Endodermal cell (in vitro differentiated cells): ENCODE measurements around the gene GRIP2. TPM values are rescaled to one million over a fixed set of nuclear protein-coding genes. Genes with fewer than 3 reads are reported as not detected.
A peak's percentile ranks its signal among the peaks of the same experiment; 100 is the strongest.

ENCODE experiments used
- DNase-seq: peaks from one replicate; pipeline ENCODE4 v3.0.0-alpha.2; 2017
- H3K27ac ChIP-seq: 2 replicates; pipeline ENCODE4 v1.5.1; 2013; ENCODE audit warnings: mild to moderate bottlenecking, low read depth, low read length, moderate library complexity
- H3K27me3 ChIP-seq: 2 replicates; pipeline ENCODE4 v1.6.1; 2013; ENCODE audit warnings: mild to moderate bottlenecking, low read length, moderate library complexity; ENCODE audit not compliant: insufficient read depth, control insufficient read depth, poor library complexity, severe bottlenecking
- H3K36me3 ChIP-seq: 2 replicates; pipeline ENCODE4 v1.7.0; 2013; ENCODE audit warnings: mild to moderate bottlenecking, low read length, moderate library complexity; ENCODE audit not compliant: control insufficient read depth, insufficient read depth
- H3K4me1 ChIP-seq: one replicate; pipeline ENCODE4 v1.7.0; 2013; ENCODE audit warnings: low read length; ENCODE audit not compliant: control insufficient read depth, insufficient read depth
- H3K4me3 ChIP-seq: 2 replicates; pipeline ENCODE4 v1.5.1; 2013; ENCODE audit warnings: mild to moderate bottlenecking, low read length, moderate library complexity
- H3K9ac ChIP-seq: 2 replicates; pipeline ENCODE4 v1.6.1; 2013; ENCODE audit warnings: mild to moderate bottlenecking, low read length, moderate library complexity; ENCODE audit not compliant: poor library complexity, severe bottlenecking; ENCODE audit errors: extremely low read depth
- H3K9me3 ChIP-seq: 2 replicates; pipeline ENCODE4 v1.6.1; 2013; ENCODE audit warnings: mild to moderate bottlenecking, low read length, moderate library complexity; ENCODE audit not compliant: control insufficient read depth
- H3K27ac Mint-ChIP-seq: 2 replicates; pipeline ENCODE4 v1.8.0; 2020; ENCODE audit warnings: mixed read lengths
- H3K27me3 Mint-ChIP-seq: 2 replicates; pipeline ENCODE4 v1.8.0; 2021; ENCODE audit warnings: mild to moderate bottlenecking, mixed read lengths; ENCODE audit not compliant: insufficient read depth
- H3K36me3 Mint-ChIP-seq: 2 replicates; pipeline ENCODE4 v1.8.0; 2020; ENCODE audit warnings: low read depth, mixed read lengths
- H3K4me1 Mint-ChIP-seq: 2 replicates; pipeline ENCODE4 v1.8.0; 2020; ENCODE audit warnings: mixed read lengths
- H3K4me3 Mint-ChIP-seq: 2 replicates; pipeline ENCODE4 v1.8.0; 2020; ENCODE audit warnings: mild to moderate bottlenecking, moderate library complexity, mixed read lengths
- H3K9me3 Mint-ChIP-seq: 2 replicates; pipeline ENCODE4 v1.8.0; 2020; ENCODE audit warnings: mild to moderate bottlenecking, mixed read lengths
- CTCF ChIP-seq: fragments of 200-600 bp; sonication (generic); conservative IDR thresholded peaks from 2 replicates; pipeline ENCODE4 v1.5.0; 2021; ENCODE audit warnings: antibody characterized with exemption, mild to moderate bottlenecking
- WGBS, 2 experiments: methylation state at CpG; one replicate each; pipeline versions ENCODE4 v1.1.5 to v1.1.7; 2013; ENCODE audit warnings: missing lambda C conversion rate in 2 of 2, mixed read lengths in 1 of 2; ENCODE audit not compliant: insufficient coverage in 1 of 2, insufficient read length in 1 of 2; 5-methylcytosine and 5-hydroxymethylcytosine counted together
- total RNA-seq, 2 donors: library from RNA; stranded (reverse); fragmentation: NEBNext Ultra II Directional in 1 of 2; extraction: Animal tissue kit (Norgen Biotek cat#: 25700) in 1 of 2; gene quantifications; 2 replicates in 1 of 2; 3 replicates in 1 of 2; pipeline ENCODE4 v1.2.1, GENCODE V29; 2021

Gene GRIP2
- total RNA-seq, 2 donors from 2014 or later, result 2.0 to 2.2 TPM

GRCh38 chr3:14490255-14490654 lies 49.9 kb downstream of the GRIP2 start:
- no peak for TF ChIP-seq CTCF
- Histone ChIP-seq H3K36me3 (peaks cover 2% of the 10 kb centered on the region), H3K9ac (no peak overlapping the region), H3K4me1 (no peaks in the 10 kb centered on the region), H3K4me3 (no peak overlapping the region), H3K9me3 (no peaks in the 10 kb centered on the region), H3K27me3 (no peaks in the 10 kb centered on the region), H3K27ac (no peak overlapping the region)
- WGBS, 2 experiments, result 84 to 88% methylated on average over 3 to 4 of the region's 4 CpGs
- Mint-ChIP-seq H3K27me3 (no peaks in the 10 kb centered on the region), H3K36me3 (peaks cover 13% of the 10 kb centered on the region), H3K27ac (no peak overlapping the region), H3K9me3 (no peaks in the 10 kb centered on the region), H3K4me3 (no peak overlapping the region), H3K4me1 (no peaks in the 10 kb centered on the region)
- DNase-seq, result no peak

- WGBS, 2 experiments, result 70 to 88% methylated on average over 2 to 7 of the region's 7 CpGs
- no peaks in the 10 kb centered on the region for H3K27me3 ChIP-seq
- no peak overlapping the region for H3K27ac ChIP-seq
- H3K27me3 Mint-ChIP-seq, result no peaks in the 10 kb centered on the region
- no peaks in the 10 kb centered on the region for H3K4me1 Mint-ChIP-seq
- no peak overlapping the region for H3K4me3 ChIP-seq
- no peaks in the 10 kb centered on the region for H3K4me1 ChIP-seq
- H3K36me3 ChIP-seq, result peaks cover 8% of the 10 kb centered on the region
- no peak for TF ChIP-seq CTCF
- no peak overlapping the region for H3K4me3 Mint-ChIP-seq
- no peak overlapping the region for H3K27ac Mint-ChIP-seq
- no peak overlapping the region for H3K9ac ChIP-seq
- no peak for DNase-seq
- no peaks in the 10 kb centered on the region for H3K9me3 ChIP-seq
- H3K9me3 Mint-ChIP-seq, result no peaks in the 10 kb centered on the region
- H3K36me3 Mint-ChIP-seq, result peaks cover 17% of the 10 kb centered on the region
Observed at GRCh38 chr3:14489641-14490040, 50.5 kb downstream of the GRIP2 start.

GRCh38 chr3:14488286-14489041 lies 51.7 kb downstream of the GRIP2 start:
- Mint-ChIP-seq H3K36me3 (peaks cover 27% of the 10 kb centered on the region), H3K27ac (peak overlapping the region; percentile 53), H3K4me3 (no peak overlapping the region), H3K4me1 (no peaks in the 10 kb centered on the region), H3K9me3 (no peaks in the 10 kb centered on the region), H3K27me3 (no peaks in the 10 kb centered on the region)
- Histone ChIP-seq H3K9ac (no peak overlapping the region), H3K4me1 (no peaks in the 10 kb centered on the region), H3K4me3 (no peak overlapping the region), H3K27me3 (no peaks in the 10 kb centered on the region), H3K27ac (no peak overlapping the region), H3K9me3 (no peaks in the 10 kb centered on the region), H3K36me3 (peaks cover 12% of the 10 kb centered on the region)
- no peak for DNase-seq
- 95 to 100% methylated on average over 1 to 5 of the region's 7 CpGs for WGBS, 2 experiments
- TF ChIP-seq CTCF, result no peak
